GM19452 (cell line): ENCODE data around the gene FAM50B.

Source experiments
- ATAC-seq: cut with Tn5 transposase; IDR thresholded peaks from one replicate; pipeline ENCODE4 v1.9.1; 2021; ENCODE audit not compliant: unreplicated experiment

FAM50B gene

DNA sequence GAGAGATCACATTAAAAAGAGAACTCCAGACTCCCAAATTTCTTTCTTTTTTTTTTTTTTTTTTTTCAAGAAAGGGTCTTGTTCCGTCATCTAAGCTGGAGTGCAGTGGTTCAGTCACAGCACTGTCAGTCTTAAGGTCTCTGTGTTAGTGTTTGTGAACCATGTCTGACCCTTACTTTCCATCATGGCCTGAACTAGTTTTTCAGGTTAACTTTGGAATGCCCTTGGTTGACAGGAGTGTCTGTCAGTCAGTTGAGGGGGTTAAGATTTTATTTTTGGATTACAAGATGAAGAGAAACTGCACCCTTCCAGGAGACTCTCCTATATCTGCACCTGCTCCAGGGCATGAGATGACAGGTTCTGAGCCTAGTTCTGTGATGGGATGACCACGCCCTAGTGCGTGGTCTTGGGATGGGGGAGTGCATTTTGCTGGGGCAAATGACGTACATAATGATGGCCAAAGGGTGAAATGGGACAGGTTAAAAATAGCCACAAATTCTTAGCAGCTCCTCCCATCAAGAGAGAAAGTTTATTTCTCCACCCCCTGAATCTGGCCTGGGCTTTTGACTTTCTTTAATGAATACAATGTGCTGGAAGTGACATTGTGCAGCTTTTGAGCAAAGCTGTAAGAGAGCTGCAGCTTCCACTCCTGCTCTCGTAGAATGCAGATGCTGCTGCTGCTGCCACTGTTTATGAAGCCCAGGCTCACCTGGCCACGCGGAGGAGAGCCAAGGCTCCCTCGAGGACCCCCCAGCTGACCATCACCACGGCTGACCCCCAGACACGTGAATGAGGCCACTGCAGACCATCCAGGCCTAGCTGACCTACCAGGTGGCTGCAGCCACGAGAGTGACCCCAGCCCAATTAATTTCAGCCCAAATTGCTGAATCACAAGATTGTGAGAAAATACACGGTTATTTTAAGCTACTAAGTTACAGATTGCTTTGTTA lies 29.7 kb upstream of the FAM50B start:
- ATAC-seq, result no peak

DNA sequence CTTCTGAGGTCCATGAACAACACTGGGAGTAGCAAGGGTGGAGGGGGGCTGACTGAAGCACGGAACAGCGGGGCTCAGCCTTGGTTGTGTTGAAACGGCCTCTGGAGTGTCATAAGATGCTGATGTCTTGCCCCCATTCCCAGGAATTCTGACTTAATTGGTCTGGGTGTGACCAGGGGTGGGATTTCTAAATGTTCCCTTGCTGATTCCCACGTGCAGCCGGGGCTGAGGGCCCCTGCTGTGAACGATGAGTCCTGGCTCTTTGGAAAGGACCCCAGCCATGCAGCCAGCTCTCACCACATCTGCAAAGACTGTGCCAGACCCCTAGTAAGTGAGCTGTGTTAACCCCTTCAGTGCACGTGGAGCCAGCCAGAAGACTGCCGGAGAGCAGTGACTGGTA lies 28.6 kb upstream of the FAM50B start:
- ATAC-seq, result no peak

DNA sequence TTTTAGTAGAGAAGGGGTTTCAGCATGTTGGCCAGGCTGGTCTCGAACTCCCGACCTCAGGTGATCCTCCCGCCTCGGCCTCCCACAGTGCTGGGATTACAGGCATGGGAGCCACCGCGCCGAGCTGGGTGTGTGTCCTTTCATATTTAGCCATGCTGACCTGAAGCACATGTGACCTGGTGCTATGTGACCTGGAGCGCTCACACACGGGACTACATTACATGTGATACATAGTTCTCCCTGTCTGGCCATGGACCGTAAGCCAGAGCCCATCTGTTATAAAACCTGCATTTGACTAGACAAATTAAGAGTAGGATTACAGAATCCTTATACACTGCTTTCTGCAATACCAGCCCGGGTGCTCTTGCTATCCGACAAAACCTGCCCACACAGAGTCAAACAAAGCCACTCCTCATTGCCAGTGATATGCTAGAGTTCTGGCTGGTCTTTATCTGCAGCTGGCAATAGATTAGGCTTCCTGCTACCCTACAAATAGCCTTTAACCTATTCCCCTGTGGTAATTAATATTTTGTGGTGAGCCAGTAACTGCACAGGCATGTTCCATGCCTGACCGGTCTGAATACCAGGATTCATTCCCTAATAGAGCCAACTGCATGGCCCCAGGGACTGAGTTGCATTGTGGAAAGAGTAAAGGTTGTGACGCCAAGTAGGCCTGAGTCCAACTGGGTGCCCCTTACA lies 26.3 kb upstream of the FAM50B start:
- no peak for ATAC-seq

DNA sequence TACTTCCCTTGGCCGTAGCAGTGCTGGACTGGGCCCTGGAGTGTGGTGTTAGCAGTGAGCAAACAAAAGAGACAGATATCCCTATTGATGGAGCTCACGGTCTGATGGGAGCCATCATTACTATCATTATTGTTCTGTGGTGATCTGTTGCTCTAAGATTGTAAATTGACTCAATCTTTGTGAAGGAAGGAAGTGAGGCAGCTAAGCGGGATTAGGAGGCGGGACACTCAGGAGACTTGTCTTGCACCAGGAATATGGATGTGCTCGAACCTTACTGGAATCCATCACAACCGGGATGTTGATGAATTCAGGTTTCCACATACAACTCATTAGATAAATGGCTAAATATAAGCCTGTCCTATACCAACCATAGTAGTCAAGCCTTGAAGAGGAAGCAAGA lies 25.5 kb upstream of the FAM50B start:
- ATAC-seq, result no peak

DNA sequence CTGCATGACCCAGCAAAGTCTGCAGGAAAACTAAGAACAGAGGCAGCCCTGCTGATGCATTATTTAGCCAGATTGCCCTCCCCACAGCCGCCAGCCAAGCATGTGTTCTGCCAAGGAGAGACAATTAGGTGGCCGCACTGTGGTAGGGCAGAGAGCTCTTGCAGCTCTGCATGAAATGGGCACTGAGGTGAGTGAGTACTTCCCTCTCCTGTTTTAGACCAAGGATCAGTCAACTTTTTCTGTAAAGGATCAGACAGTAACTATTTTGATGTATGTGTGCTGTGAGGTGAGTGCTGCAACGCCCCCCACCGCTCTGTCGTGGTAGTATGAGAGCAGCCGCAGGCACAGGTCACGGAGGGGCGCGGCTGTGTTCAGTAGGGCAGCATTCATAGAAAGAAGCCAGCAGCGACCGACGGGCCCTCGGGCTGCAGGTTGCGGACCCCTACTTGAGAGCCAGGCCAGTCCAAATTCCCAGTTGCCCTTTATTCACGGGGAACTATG lies 23.8 kb upstream of the FAM50B start:
- ATAC-seq, result no peak

DNA sequence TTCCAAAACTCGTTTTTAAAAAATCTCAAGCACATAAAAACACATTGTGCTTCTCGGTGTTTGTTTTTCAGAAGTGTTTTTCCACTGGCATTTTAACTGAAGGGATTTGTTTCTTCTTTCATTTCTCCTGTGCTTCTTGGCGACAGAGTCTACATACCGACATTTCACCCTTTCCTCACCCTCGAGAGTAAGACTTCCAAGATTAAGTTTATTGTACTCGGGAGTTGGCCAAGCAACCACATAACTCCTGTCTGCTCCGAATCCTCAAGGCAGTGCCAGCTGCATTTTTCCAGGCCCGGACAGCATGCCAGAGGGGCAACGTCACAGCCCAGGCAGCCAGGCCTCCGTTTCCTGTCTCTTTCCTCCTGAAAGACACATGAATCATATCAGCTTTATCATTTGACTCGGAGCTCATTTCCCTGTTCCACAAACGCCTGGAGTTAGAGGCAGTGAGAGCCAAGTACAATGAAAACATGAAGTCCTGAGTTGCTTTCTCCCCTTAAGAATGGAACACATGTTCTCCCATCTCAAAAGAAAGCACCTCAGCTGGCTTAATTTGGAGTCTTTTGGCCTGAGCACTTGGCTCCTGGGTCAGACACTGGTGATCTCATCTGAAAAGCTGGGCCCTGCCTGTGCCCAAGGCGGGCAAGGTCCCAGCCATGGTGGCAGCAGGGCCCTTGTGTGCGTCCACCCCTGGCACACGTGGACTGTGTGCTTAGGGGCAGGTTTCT lies 23.2 kb upstream of the FAM50B start:
- ATAC-seq, result no peak

DNA sequence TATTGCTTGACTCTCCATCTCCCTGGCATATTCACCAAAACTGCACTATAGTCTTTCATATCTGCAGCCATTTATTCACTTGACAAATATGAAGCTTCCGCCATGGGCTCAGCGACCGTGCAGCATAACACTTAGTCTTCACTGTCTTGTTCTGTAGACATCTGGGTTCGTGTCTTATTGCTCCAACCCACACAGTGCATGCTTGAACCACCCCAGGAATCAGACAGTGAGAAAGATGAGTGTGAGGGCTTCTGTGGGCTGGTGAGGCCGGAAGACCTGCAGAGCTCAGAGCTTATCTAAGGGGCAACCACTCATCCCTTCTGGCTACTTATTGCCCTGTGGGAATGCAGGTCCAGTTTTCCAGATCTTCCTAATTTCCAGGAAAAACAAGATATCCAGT lies 19.9 kb upstream of the FAM50B start:
- no peak for ATAC-seq

DNA sequence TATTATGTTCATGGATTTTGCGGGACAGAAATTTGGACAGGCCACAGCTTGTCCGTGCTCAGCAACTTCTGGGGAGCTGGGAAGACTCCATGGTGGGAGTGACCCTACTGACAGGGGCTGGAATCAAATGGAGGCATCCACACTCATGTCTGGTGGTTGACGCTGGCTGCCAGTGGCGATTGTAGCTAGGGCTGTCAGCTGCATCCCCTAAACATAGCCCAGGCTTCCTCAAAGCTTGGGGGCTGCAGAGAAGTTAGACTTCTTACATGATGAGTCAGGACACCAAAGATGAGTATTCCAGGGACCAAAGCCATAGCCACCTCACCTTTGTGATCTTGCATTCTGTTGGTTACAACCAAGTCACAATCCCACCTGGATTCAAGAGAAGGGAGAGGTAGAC lies 18.4 kb upstream of the FAM50B start:
- no peak for ATAC-seq

DNA sequence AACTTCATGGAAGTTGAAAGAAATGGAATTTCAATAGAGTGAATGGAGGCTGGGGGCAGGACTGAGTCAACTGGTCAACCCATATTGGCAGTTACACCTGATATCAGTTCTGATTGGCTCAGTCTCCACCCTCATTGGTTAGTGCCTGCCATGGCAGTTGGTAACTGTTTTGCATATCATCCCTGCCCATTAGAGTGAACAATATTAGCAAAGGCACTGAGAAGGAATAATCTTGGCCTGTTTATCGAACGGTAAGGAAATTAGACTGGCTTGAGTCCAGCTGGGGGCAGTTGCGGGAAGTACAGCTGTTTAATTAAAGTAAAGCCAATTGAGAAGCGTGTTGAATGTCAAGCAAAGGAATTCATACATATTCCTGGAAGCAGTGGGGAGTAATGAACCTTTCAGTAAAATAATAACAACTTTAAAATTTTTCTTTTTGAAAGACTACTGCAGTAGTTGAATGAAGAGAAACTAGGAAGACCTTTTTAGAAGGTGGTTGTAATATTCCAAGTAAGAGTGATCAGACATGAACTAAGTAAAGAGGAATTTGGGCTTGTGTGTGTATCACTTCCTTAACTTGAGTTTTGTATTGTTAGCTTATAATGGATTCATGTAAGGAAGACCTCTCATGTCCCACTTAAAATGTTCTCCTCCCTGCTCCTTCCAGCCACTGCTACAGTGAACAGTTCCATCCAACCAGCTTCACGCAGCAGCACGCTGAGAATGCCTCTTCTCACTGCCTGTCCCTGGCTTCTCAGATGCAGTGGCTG lies 17.2 kb upstream of the FAM50B start:
- no peak for ATAC-seq

DNA sequence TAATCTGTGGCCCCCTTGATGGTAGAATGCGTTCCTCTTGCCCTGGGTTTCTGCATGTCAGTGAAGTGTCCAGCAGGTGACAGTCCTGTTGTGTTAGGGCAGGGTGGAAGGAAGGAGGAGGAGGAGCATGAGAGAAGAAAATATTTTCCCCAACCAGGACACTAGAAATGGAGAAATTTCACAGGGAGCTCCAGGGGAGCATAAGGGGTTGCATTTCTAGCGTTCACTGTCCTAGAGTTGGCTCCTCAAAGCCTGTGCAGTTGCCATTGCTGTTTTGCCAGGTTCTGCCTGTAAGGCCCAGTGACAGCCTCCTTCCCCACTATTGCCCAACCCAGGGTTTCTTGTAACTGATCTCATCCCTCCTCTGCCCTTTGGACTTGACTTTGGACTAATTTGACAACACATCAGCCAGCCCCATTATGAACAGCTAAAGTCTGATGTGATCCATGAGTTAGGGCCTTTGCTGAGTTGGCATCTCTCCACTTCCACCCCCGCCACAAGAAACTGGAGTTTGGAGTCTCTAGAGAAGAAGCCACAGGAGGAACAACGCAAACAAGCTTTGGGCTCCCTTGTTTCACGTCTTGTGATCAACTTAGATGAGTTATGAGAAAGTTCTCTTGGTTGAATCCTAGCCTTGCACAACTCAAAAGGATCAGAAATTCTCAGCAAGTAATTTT lies 14.0 kb upstream of the FAM50B start:
- no peak for ATAC-seq

DNA sequence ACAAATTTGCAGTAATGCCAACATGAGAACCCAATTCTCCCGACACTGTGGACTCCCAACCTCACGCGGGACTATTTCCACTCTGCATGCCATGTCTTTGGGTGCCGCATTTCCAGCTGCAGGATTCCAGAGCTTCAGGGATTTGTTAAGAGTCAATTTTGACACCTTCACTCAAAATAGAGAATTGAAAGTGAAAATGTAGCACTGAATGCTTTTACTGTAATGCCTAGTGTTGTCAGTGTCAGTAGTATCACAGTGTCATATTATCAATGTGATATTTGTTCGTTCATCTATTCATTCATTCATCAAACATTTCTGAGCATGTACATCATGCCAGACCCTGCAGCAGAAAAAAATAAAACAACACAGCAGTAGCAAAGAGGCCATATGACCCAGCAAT lies 13.4 kb upstream of the FAM50B start:
- no peak for ATAC-seq

DNA sequence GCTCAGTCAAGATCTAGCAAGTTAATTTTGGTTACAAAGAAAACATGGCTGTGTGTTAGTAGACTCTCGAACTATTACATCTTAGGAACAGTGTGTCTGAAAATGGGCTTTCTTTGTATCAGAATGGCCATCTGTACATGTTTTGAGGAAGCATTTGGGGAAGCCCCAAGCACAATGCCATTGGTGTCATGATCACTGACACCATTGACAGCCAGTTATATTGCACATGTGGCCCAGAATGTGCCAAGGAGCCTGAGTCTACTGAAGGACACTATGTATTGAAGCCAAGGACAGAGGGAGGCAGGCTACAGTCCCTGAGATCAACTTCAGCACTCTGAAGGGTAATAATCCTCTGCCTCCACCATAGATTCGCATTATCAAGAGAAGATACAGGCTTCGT lies 12.6 kb upstream of the FAM50B start:
- no peak for ATAC-seq

DNA sequence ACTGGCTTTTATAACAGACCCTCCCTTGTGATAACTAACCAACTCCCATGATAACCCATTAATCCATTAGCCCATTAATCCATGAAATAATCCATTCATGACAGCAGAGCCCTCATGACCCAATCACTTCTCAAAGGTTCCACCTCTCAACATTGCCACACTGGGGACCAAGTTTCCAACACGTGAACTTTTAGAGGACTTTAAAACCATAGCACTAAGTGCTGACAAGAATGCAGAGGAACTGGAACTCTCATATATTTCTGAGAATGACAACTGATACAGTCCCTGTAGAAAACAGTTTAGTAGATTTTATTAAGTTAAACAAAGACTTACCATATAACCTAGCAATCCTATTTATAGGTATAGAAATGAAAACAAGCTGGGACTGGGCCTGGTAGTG lies 11.4 kb upstream of the FAM50B start:
- no peak for ATAC-seq

DNA sequence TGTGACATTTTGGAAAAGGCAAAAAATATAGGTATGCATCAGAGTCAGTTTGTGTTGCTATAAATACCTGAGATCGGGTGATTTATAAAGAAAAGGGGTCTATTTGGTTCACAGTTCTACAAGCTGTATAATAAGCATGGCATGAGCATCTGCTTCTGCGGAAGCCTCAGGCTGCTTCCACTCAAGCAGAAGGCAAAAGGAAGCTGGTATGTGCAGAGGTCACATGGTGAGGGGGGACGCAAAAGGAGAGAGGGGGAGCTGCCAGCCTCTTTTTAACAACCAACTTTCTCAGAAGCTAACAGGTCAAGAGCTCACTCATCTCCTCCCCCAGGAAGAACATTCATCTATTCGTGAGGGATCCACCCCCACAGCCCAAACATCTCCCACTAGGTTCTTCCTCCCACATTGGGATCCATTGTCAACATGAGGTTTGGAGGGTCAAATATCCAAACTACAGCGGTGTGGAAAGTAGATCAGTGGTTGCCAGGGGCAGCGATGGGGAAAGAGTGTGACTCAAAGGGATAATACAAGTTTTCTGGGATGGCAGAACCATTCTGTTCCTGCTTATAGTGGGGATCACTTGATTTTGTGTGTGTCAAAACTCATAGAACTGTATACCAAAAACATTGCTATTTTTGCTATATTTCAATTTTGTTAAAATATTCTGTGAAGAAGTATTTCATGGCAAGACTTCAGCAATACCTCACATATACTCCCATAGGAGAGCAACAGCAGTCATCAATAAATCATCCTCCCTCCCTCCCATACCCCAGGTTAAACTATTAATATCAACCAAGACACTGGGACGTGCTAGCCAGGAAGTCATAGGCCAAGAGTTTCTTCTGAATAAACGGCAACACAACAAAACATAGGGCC lies 9.9 kb upstream of the FAM50B start:
- no peak for ATAC-seq

DNA sequence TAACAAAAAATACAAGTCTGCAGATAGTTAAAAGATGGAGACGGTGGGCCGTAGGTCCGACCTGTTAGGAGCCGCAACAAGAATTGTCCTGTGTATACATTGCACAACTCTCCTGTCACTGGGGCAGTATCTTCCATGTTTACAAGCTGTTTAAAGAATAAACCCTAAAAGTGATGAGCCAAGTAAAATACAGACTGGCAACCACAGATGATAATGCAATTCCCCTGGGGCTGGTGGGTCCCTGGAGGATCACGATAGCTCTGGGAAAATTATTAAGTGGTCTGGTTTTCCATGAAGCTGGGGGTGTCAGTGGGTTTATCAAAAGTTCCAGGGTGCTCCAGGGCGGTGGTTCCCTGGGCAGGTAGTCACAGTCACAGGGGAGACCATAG lies 8.1 kb upstream of the FAM50B start:
- no peak for ATAC-seq

DNA sequence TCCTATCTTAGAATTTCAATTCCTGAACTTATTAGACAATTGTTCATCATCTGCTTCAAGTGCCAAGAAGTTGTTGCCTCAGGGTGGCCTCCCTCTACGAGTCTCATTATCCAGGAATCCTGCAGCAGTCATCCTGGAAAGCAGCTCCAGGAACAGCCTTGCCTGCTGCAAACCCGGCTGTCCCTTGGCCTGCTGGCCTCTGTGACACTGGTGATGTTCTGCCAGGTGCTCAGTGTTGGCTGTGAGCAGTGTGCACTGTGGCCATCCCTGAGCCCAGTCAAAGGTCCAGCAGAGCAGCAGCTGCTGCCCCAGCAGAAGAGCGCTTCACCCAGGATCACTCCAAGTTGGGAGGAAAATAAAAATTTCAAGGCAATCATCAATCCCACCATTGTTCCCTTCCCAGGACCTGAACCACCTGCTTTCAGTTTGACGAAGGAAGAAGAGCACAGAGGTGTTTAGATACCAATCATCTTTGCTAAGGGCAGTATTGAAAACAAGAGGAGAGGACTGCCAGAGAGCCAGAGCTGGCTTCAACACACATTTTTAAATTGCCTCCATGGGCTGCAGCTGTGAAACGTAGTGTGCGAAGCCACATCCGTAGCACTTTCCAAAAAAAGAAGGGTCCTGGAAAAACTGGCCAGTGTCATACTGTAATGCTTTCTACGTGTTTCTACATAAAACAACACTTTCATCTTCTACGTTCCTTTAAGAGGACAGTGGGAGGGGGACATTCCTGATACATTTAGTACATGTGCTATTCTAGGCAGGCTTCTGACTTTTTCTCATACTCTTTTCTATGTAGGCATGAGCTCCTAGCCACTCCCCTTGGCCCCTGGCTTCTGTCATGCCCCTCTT lies 7.2 kb upstream of the FAM50B start:
- ATAC-seq, result no peak

DNA sequence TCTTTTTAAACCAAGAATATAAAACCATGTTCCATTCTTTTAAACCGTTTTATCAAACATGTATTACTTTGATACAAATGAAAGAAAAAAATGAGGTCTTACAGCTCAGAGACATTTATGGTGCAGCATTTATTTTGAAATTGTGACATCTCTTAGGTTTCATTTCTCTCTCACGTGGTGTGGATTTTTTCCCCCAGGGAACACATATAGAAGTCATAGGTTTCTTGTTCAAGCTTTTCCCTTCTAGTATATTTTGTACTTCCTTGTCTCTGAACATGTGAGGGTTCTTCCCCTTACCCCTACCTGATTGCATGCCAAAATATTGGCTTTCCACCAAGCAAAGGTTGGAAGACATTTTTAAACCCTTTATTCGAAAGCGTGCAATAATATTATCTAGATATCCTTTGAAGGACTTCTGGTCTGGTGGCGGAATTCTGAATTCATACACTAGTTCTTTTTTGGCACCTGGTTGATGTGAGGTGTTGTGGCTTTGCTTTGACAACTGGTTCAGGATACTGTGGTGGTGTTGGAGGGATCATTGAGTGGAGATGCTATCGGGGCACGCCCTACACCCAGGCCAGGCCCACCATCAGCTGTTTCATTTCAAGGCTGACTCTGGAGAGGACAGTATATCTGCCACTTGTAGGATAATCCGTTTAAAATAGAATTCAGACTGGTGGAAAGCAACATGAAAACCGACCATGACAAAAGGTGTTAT lies 5.6 kb upstream of the FAM50B start:
- no peak for ATAC-seq

DNA sequence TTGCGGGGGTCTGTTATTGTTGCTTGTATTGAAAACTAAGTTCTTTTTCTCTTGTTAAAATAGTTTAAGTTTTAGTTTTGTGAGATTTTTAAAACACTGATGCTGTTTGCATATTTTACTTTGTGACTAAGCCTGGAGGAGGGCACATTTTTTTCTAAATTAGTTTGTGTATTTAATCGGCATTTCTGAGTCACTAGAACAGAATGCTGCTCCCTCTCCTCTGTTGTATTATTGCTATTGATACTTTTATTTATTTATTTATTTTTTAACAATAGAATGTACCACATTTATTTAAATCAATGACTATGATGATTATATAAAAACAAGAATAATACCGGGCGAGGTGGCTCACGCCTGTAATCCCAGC lies 5.1 kb upstream of the FAM50B start:
- no peak for ATAC-seq
